ENCODE data around the gene L3MBTL4.
"Not testable (repeated sequence)": the region's sequence is repeated elsewhere in the genome, so short reads cannot be mapped to it uniquely, and the experiment has no call there.

Gene L3MBTL4

DNA sequence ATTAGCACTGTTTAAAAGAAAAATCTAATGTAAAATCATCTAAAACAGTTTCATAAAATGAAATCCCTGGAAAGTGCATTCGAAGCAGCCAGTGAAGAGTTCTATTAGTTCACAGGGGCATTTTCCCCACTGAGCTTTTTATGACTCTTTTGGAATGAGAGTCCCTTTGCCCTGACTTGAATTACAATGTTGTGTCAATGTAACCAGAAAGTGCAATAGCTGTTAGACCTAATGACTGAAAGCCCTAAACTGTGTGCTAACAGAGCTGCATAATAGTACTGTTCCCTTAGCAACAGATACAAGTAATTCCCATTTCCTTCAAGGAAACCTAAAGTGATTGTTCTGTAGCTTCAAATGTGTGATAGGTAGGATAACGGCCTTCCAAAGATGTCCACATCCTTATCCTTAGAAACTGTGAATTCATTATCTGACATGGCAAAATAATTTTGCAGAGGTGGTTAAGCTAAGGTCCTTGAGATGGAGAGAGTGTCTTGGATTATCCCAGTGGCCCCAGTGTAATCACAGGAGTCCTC is 134.4 kb downstream of the L3MBTL4 start:
- no peak overlapping the region for H3K4me3 ChIP-seq (ENCODE audit: control insufficient read depth, low read depth, low read length)
- no peak for TF ChIP-seq CTCF (conservative IDR thresholded peaks at IDR 0.05; ENCODE audit: control insufficient read depth, insufficient read depth, low read depth, low read length)
- DNase-seq (ENCODE audit: low read depth) = no peak

GRCh38 chr18:6279308-6279707 is 135.4 kb downstream of the L3MBTL4 start:
- TF ChIP-seq CTCF (conservative IDR thresholded peaks at IDR 0.05; ENCODE audit: control insufficient read depth, insufficient read depth, low read depth, low read length) = no peak
- H3K4me3 ChIP-seq (ENCODE audit: control insufficient read depth, low read depth, low read length) = no peak overlapping the region
- no peak for DNase-seq (ENCODE audit: low read depth)

DNA sequence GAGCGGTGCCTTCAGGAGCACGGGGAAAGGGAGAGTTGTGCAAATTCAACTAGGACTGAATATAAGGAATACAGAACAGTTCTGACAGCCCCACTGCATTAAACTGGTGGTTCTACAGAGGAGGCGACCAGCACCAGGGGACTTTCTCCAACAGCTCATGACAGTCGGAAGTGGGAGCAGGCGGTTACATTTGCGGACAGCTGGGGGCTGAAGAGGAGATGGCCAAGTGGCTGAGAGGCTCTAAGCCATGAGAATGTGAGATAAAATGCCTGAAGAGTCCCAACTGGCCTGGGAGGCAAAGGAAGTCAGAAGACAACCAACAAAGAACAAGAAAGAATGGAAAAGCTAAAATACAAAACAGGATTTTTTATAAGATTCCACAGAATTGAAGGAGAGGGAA is 141.3 kb downstream of the L3MBTL4 start:
- H3K4me3 ChIP-seq (ENCODE audit: control insufficient read depth, low read depth, low read length) = no peak overlapping the region
- no peak for DNase-seq (ENCODE audit: low read depth)
- TF ChIP-seq CTCF (conservative IDR thresholded peaks at IDR 0.05; ENCODE audit: control insufficient read depth, insufficient read depth, low read depth, low read length) = no peak

DNA sequence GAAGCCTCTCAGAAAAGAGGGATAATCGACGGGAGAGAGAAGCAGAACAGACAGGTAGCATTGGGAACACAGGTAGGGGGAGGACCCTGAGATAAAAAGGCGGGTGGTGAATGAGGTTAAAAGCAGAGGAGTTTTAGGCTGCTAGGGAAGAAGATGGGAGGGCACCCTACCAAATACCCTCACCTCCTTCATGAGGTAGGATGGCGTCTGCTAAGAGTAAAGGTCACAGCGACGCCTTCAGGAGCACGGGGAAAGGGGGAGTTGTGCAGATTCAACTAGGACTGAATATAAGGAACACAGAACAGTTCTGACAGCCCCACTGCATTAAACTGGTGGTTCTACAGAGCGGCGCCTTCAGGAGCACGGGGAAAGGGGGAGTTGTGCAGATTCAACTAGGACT is 142.6 kb downstream of the L3MBTL4 start:
- not testable (repeated sequence) for DNase-seq (ENCODE audit: low read depth); H3K4me3 ChIP-seq (ENCODE audit: control insufficient read depth, low read depth, low read length)

- TF ChIP-seq CTCF (conservative IDR thresholded peaks at IDR 0.05; ENCODE audit: control insufficient read depth, insufficient read depth, low read depth, low read length) = no peak
- DNase-seq (ENCODE audit: low read depth) = no peak
- no peak overlapping the region for H3K4me3 ChIP-seq (ENCODE audit: control insufficient read depth, low read depth, low read length)
These were observed 143.1 kb downstream of the L3MBTL4 start for GRCh38 chr18:6271585-6271984.

- no peak for TF ChIP-seq CTCF (conservative IDR thresholded peaks at IDR 0.05; ENCODE audit: control insufficient read depth, insufficient read depth, low read depth, low read length)
- no peak for DNase-seq (ENCODE audit: low read depth)
- H3K4me3 ChIP-seq (ENCODE audit: control insufficient read depth, low read depth, low read length) = no peak overlapping the region
These were observed 143.9 kb downstream of the L3MBTL4 start for GRCh38 chr18:6270771-6271216.

DNA sequence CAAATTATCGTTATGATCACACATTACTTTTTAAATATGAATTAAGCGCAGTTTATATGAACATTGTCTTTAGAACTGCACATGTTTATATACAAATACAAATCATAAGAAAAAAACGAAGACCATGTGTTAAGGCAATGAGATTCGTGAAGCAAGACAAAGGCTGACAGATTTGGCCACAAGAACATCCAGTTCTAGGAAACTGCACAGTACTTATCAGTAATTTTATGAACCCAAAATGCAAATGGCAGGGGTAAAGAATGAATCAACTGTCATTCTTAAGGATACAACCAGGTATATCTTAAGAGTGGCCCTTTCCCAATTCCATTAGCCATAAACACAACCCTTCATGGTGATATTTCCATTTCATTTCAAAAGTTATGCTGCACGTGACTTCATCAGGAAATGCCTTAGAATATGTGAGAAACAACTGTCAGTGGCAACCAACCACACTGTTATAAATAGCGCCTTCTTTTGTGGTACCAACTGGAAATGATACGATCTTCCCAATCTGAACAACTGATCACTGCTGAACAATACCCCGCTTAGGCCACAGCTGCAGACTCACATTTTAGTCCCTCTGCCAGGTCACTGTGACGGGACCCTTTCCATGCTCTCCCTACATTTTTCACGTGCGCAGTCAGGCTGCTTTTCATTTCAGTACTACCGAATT is 144.9 kb downstream of the L3MBTL4 start:
- no peak for TF ChIP-seq CTCF (conservative IDR thresholded peaks at IDR 0.05; ENCODE audit: control insufficient read depth, insufficient read depth, low read depth, low read length)
- no peak overlapping the region for H3K4me3 ChIP-seq (ENCODE audit: control insufficient read depth, low read depth, low read length)
- DNase-seq (ENCODE audit: low read depth) = no peak

All from fibroblast of mammary gland (primary cell).